ENCODE data around the gene EVA1C.
"Not testable (repeated sequence)": the region's sequence is repeated elsewhere in the genome, so short reads cannot be mapped to it uniquely, and the experiment has no call there.

EVA1C gene

DNA sequence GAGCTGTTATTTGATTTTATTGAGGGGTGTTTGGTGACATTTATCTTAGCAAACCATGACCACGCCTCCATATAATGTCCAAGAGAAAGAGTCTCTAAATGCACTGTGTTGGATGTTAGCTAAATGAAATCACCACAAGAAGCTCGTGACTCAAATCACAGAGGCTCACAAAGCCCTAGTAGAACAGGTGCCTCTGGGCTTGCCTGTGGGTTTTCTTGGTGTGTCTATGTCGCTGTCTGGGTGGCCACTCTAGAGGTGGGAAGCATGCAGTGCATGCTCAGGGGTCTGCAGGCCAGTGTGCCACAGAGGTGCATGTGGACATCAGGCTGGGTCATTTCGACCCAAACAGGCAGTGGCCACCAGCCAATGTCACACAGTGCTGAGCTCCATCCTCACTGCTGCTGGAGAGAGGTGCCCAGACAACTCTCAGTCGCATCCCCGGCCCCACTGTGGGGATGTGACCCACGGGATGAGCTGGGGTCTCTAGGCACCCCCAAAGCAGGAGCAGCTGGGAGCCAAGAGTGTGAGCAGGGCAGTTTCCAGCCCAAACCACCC is 94.0 kb downstream of the EVA1C start:
- DNase-seq: not testable (repeated sequence)

DNA sequence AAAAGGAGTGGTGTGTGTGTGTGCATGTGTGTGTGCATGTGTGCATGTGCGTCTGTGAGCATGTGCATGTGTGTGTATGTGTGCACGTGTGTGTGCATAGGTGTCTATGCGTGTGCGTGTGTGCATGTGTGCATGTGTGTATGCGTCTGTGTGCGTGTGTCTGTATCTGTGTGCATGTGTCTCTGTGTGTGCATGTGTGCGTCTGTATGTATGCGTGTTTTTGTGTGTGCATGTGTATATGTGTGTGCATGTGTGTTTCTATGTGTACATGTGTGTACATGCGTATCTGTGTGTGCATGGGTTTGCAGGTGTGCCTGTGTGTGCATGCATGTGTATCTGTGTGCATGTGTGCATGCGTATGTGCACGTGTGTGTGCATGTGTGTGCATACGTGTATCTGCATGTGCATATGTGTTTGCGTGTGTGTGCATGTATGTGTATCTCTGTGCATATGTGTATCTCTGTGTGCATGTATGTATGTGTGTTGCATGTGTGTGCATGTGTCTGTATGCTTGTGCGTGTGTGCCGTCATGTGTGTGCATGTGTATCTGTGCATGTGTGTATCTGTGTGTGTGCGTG is 94.9 kb downstream of the EVA1C start:
- no peak for DNase-seq

DNA sequence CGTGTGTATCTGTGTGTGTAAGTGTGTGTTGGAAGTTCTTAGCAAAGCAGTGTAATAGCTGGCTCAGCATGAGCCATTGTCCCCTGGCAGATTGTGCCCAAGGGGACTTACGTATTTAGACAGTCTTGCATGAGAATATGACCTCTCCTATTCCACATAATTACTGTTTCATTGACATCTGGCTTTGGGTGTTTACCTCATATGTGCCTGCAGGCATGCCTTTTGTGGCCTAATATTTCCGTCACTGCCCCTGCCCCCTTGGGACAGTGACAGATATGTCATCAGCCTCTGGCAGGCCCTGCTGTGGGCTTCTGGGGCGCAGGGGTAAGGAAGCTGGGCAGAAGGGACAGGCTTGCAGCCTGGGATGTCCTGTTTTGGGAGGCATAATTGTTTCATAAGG is 95.5 kb downstream of the EVA1C start:
- DNase-seq: not testable (repeated sequence)

DNA sequence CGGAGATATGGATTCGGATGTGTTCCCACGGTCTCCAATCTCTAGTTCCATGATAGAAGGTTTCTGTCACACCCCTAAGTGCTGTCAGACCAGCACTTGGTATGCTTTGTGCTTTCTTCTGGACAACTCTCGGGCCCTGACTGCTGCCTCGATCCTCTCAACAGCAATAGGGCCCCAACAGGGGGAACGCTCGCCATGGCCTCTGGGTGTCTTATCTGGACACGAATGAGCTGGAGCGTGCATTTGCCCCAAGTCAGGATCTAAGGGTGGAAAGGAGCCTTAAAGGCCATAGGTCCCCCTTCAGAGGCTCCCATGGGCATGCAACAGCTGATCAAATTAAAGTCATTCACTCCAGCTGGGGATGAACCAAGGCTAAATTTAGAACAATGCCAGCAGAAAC is 96.1 kb downstream of the EVA1C start:
- DNase-seq: no peak

DNA sequence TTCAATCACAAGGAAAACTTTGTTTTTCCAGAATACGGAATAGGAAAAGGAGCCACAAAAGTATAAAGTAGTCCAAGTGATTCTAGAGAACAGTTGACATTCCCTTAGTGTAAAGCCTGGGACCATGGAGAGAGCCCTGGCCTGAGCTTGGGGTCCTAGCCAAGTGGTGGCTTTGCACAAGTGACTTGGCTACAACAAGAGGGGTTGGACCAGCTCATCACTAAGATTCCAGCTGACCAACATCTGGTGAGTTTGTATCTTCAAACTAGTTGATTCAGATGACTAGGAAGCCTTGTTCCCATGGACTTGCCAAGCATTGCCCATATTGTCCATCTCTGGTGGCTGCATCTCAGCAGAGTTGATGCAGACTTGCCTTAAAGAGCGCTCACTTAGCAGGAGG is 96.5 kb downstream of the EVA1C start:
- DNase-seq: not testable (repeated sequence)

DNA sequence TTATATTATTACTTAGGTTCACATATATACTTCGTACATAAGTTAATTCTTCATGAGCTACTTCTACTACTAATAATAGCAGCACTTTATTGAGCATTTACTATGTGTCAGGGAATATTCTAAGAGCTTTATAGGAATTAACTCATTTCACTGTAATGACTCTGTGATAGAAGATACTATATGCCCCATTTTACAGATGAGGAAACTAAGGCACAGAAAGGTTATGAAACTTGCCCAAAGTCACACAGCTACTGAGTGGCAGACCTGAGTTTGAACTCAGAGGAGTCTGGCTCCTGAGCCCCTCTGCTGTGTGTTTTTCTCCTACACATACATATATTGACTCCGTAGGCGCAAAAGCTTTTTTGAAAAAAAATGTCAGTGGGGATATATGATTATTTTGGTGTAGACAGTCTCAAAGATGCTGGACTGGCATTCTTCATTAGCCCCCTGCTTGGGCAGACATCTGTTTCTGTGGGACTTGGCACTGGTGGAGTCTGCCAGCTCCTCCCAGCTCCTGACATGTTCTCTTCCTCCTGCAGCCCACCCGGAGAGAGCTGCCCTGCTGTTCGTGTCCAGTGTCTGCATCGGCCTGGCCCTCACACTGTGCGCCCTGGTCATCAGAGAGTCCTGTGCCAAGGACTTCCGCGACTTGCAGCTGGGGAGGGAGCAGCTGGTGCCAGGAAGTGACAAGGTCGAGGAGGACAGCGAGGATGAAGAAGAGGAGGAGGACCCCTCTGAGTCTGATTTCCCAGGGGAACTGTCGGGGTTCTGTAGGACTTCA is 102.0 kb downstream of the EVA1C start:
- DNase-seq: no peak

DNA sequence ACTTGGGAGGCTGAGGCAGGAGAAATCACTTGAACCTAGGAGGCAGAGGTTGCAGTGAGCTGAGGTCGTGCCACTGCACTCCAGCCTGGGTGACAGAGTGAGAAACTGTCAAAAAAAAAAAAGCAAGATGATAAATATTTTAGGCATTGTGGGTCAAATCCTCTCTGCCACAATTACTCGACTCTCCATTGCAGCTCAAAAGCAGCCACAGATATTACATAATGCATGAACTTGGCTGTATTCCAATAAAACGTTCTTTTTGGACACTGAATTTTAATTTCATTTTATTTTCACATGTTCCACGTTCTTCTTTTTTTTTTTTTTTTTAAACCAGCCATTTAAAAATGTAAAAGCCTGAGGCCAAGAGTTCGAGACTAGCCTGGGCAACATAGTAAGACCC is 103.4 kb downstream of the EVA1C start:
- no peak for DNase-seq

DNA sequence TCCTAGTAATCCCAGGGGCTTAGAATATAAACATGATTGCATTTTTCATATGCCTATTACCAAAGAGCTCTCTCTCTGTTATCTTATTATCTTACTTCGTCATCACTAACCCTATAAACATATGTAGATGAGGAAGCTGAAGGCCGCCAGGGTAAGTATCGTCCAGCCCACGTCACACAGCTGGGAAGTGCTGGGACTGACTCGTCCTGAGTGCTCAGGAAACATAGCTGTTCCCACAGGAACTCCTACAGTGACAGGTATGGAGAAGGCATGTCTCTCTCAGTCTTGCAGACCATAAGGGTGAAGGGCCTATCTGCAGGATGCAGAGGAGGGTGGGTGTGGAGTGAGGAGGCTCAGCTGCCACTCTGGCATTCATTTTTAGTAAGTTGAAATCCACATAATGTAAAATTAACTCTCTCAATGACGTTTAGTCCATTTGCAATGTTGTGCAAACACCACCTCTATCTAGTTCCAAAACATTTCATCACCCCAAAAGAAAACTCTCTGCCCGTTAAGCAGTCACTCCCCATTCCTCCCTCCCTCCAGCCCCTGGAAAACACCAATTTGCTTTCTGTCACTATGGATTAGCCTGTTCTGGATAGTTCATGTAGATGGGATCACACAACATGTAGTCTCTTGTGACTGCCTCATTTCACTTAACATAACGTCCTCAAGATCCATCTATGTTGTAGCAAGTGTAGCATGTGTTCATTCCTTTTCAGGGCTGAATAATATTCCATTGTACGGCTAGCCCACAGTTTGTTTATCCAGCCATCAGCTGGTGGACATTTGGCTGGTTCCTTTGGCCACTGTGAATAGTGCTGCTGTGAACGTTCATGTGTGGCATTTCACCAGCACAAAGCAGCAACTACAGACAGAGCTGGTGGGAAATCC is 104.5 kb downstream of the EVA1C start:
- no peak for DNase-seq

DNA sequence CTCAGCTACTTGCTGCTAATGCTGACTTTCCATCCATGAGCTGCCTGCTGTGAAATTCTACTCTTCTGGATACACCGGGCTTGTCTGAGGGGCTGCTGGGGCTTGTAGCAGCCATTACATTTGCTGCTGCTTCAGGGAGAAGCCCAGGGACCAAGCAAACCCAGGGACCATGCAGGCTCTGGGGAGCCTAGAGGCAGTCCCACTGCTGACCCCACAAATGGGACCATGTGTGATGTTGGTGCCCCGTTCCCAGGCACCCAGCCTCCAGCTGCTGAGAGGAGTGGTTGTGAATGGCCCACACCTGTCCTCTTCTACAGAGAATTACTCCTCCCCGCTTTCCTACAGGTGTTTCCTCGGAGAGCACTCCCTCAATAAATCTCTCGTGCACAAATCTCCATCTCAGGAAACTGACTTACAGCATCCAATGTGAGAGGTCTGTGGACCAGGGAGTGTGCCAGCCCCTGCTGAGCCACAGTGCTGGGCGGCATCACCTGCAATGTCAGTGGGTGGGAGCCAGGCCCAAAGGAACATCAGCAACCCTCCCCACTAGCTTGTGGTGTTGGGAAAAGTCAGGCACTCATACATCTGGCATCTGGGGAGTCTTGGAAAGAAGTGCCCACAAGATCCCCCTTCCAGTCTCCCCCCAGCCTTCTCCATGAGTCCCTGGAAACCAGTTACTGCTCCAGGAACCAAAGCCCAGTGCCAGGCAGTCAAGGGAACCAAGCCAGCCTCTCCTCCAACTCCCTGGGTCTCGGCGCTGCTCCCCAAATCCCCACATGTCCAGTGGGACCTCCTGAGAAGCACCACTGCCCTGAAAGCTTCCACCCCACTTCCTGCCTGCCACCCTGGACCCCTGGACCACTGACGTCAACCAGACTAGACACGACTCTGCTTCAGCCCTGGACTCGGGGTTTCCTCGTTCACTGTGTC is 107.7 kb downstream of the EVA1C start:
- no peak for DNase-seq

DNA sequence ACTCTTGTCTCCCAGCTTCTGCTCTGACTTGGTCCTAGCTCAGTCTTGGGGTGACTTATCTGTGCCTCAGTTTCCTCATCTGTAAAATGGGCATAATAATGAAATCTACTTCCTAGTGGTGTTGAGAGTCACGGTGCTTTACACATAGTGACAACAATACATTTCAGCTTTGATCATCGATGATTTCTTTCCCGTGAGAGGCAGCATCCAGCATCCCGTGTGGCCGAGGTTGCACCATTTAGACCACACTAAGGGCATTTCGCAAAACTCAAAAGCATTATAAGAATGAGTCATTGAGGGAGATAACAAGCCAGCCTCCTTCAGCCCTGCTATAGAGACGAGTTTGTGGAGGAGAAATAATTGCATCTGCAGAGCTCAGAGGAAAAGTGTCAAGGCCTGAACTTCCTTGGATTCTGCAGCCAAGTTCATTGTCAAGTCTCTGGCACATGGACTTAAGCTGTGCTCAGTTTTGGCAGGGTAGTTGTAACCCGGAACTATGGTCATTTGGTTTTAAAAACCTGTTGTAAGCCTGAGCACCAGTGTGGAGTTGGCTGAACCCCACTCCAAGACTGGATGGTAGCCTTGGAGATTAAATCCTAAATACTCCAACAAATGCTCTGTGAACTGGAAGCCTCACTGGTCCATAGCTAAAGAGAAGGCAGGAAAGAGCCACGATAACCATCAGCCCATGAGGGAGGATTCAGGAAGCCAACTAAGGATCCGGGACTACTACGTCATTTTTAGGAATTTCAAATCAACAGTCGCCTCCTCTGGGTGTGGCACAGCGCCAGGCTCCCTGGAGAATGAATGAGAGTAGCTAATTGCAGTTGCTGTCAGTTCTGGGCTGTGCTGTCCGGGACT is 108.6 kb downstream of the EVA1C start:
- peak; percentile 19 for DNase-seq

DNA sequence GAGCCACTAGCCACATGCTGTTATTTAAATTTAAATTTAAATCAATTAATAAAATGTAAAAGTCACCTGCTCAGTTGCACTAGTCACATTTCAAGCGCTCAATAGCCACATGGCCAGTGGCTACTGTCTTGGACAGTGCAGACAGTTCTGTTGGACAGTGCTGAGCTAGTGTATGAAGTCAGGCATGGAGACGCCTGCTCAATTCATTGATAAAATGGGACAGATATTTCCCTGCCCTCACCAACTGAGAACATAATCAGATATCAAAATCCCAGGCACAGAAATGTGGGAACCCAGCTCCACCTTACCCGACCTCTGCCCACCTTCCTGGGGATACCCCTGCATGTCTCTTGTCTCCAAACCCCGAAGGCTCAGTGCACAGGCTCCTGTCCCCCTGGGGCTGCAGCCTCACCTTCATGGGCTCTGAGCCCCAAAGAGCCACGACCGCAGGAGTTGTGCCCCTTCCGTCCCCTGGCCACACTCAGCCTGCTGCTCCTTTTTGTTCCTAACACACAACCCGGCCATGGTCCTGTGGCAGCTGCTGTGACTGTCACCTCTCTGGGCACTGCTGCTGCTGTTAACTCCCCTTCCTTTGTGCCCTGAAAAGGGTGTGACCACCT is 109.3 kb downstream of the EVA1C start:
- DNase-seq: no peak

DNA sequence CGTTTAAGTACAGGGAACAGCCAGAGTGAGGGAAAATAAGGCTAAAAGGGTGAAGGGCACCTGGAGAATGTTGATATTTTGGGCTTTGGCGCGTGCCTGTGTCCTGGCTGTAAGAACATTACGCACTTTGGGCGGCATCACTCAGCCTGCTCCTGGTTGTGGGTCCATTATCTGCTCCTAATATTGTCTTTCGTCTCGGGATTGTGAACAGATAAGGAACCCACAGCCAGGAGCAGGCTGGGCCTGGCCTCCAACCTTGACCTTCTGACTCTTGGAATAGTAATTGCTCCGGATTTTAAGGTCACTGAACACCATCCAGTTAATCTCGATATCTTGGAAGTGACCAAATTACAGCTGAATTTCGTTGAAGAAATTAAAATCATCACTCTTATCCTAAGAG is 111.0 kb downstream of the EVA1C start:
- DNase-seq: no peak

DNA sequence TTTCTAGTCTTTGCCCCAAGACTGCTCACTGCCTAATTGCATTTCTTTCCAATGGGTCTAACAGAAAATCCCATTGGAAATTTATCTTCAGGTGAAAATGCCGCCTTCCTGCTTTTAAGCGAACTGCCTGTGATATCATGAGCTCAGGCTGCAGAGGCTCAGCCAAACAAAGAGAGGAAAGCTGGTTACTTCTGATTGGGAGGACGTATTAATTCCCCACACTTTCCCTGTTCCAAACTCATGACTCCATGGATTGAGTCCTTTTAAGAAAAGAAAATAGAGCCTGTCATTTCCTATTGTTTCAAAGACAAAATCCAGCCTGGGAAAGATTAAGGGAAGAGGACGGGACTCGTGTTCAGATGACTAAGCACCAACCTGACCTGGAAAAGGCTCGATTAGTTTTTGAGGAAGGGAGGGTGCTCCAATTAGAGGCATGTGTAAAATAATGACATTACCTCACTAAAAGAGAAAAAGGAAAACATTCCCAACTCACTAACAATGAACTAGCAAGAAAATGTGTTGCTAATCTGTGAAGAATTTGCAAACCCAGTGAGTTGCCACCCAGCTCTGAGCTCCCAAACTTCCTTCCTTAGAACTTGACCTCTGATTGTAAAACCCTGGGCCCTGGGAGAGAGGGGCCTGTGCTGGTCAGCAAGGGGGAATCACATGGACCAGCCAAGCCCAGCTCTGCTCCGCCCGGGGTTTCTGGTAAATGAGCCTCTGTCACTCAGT is 111.6 kb downstream of the EVA1C start:
- DNase-seq: no peak

DNA sequence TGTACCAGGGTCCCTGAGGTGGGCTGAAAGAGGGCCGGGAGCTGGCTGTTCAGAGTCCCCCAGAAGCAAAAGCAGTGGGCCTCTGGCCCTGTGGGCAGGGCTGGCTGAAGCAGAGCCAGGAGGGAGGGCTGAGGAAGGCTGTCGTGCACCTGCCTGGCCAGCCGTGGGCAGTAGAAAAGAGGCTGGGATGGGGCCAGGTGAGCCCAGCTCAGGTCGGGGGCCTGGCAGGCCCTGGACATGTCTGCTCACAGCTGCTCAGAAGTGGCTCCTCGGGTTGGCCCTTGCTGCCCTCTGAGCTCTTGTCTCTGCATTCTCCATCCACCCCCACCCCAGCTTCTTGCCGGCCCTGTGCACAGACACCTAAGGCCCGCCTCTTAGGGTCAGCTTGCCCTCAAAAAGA is 112.8 kb downstream of the EVA1C start:
- no peak for DNase-seq

DNA sequence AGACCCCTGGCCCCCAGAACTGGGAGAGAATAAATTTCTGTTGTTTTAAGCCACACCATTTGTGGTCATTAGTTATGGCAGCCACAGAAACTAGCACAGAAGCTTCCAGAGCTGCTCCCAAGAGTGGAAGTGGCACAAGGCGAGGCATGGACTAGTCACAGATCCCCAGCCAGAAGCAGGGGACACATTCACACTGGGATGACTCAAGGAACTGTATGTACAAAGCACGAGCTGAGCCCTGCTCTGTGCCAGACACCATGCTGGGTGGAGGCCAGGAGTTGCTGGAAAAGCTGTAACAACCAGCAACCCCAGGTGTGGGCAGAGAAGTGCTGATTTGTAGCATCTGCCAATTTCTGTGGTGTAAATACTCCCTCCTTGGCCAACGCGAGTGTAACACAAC is 117.2 kb downstream of the EVA1C start:
- no peak for DNase-seq

DNA sequence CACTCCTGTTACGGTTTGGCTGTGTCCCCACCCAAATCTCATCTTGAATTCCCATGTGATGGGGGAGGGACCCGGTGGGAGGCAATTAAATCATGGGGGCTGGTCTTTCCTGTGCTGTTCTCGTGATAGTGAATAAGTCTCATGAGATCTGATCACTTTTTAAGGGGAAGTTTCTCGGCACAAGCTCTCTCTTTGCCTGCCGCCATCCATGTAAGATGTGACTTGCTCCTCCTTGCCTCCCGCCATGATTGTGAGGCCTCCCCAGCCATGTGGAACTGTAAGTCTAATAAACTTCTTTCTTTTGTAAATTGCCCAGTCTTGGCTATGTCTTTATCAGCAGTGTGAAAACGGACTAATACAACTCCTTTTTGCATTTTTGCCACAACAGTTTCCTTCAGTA is 118.3 kb downstream of the EVA1C start:
- DNase-seq: not testable (repeated sequence)

DNA sequence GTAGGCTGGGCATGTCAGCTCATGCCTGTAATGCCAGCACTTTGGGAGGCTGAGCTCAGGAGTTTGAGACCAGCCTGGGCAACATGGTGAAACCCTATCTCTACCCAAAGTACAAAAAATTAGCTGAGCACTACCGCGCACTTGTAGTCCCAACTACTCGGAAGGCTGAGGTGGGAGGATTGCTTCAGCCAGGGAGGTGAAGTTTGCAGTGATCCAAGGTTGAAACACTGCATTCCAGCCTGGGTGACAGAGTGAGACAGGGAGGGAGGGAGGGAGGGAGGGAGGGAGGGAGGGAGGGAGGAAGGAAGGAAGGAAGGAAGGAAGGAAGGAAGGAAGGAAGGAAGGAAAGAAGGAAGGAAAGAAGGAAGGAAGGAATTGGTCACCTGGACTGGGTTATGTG is 119.1 kb downstream of the EVA1C start:
- DNase-seq: not testable (repeated sequence)

DNA sequence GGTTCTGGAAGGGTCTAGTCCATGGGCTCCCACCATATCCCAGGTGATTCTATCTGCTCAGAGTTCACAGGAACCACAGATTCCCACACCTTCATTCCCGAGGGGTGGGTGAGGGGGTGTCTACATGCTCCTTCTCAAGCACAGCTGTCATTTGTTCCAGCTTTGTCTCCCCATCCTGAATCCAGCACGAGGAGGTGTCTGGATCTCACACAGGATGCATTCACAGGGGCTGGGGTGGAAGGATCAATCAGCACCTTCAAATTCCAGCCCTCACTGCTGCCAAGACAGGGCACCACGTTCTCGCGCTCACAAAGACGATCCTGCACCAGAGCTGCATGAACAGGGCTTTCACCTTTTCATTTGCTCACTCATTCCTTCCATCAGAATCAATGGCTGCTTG is 120.1 kb downstream of the EVA1C start:
- DNase-seq: no peak

DNA sequence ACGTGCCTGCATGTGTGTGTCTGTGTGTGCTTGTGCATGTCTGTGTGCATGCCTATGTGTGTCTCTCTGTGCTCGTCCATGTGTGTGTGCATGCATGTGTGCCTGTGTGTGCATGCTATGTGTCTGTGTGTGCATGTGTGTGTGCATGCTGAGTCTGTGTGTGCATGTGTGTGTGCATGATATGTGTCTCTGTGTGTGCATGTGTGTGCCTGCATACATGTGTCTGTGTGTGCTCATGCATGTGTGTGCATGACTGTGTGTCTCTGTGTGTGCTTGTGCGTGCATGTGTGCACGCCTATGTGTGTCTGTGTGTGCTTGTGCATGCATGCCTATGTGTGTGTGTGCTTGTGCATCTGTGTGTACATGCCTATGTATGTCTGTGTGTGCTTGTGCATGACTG is 120.5 kb downstream of the EVA1C start:
- no peak for DNase-seq

DNA sequence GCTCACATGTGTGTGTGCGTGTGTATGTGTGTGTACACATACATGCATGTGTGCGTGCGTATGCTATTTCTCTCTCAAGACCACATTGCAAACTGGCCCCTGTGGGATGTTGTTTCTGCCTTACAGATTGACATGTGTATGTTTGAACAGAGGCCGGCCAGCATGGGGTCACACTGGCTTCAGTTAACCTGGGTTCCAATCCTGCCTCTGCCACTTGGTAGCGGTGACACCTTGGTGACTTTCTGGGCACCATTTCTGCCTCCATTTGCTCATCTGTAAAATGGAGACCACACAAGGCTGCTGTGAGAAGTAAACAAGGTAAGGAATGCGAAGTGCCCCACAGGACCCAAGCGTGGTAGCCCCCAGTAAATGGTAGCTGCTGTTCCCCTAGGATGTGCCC is 121.1 kb downstream of the EVA1C start:
- no peak for DNase-seq
